ENCODE measurements around the gene AGBL1.

The AGBL1 gene

DNA sequence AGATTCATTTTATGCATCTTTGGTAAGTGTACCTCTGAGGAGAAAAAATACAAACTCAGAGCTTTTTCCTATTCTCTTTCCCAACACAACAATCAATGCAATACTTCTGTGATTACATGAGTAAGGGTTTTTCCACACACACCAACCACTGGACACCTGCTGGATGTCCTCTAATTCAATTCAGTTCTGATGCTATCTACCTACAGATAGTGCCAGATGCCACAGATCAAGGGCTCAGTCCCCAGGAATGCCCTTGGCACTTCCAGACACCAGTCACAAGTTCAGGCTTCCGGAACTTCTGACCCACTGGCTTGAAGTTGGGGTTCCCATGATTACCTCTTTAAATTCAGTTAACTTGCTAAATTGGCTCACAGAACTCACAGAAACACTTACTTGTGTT, 511.5 kb downstream of the AGBL1 start:
- no peak for DNase-seq (ENCODE audit: low spot score)

DNA sequence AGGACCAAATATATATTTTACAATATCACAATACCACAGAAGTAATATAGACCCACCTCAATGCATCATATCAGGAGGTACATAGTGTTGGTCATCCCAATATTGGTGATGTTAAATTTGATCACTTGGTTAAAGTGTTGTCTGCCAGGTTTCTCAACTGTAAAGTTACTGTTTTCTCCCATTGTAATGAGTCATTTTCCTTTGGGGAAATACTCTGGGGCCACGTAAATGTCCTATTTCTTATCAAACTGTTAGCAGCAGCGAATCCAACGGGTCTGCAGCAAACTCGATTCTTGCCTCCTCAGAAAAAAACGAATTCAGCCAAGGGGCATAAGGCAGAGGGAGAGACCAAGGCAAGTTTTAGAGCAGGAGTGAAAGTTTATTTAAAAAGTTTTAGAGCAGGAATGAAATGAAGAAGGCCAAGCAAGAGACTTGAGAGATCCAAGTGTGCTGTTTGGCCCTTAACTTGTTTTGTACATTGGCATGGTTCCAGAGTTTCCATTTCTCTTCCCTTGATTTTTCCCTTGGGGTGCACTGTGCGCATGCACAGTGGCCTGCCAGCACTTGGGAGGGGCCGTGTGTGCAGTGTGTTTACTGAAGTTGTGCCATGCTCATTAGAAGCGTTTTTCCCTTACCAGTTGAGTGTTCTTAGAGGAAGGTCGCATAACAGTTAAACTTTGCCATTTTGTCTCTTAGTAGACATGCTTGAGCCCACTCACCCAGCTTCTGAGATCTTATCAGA, 512.5 kb downstream of the AGBL1 start:
- DNase-seq (ENCODE audit: low spot score): no peak

DNA sequence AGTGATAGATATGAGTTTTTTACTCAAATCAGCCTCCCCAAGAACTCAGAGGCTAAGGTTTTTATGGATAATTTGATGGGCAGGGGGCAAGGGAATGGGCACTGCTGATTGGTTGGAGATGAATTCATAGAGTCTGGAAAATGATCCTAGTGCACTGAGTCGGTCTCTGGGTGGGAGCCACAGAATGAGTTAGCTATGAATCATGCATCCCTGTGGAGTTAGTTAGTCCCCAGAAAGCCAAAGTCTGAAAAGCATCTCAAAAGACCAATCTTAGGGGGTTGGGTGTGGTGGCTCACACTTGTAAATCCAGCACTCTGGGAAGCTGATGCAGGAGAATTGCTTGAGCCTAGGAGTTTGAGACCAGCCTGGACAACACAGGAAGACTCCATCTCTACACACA, 516.1 kb downstream of the AGBL1 start:
- DNase-seq (ENCODE audit: low spot score): no peak

DNA sequence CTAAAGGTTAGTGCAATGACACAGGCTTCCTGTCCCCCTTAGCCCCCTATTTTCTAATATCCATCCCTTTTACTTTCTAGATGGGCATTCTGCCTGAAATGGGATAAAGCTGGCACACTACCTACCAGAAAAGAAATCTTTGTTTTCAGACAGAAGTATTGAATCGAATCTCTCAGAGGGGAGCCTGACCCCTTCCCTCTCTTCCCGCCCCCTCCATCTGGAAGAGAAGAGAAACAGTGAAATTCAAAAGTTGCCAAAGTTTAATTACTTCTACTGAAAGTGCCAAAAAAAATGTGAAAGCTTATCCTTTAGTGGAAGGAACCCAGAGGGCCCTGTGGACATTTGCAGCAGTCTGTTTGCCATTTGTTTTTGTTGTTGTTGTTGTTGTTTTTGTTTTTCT, 523.8 kb downstream of the AGBL1 start:
- no peak for DNase-seq (ENCODE audit: low spot score)

DNA sequence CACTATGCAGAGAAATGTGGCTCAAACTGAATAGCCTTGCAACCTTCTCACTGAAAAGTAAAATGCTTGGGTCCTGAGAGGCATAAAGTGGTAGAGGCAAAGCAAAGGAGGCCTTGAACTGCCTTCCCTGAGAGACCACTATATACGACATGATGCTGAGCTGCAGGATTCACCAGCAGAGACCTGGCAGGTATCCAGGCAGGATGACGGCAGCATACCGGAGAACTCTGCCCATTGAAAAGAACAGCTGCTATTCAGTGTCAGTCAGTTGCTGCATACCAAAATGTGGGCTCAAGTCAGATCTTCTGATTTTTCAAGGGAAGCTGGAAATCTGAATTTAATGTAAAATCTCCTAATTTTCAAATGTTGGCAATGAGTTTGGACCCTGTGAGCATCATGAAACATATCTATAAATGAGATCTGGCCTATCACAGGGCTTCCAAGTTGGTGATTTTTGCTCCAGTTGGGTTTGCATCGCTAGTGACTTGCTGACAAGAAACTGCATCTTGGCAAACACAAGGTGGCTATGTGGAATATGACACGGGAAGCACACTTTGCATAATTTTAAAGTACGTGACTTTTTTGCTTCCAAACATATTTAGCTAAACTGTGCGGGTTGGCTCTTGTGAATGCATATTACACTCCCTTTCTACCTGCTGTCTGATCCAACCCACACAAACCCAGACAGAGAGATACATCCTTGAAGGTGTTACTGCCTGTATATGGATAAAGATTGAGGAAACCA, 529.0 kb downstream of the AGBL1 start:
- DNase-seq (ENCODE audit: low spot score): no peak

DNA sequence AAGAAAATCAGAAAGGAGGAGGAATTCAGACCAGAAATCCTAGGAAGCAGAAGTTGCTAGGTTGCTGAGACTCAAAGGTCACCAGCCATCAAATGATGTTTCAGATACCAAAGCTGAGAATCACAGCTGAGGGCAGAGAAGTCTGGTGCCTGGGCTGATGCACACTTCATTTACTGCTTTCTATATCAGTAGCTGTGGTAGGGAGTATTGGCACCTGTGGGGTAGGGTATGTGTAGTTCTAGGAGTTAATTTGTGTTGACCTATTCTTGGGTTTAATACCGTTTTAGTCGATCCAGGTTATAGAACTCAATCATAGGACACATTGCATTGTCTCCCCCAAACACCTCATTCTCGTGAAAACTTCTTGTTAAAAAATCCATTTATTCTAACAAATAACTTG, 529.6 kb downstream of the AGBL1 start:
- no peak for DNase-seq (ENCODE audit: low spot score)

DNA sequence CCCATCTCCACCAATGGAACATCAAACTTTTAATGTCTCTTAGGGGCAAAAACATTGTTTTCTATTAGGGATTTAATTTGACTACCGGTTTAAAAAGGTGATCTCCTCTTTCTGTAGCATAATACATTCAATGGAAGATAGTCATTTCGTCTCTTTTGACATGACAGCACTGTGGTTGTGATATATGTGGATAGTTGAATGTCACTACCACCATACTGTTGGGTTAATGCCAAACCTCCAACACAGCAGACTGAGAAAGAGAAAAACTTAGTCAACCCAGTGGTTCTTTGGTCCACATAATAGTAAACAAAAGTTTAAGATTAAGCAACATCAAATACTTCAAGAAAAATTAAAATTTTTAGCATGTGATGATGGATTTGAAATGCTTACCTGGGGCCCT, 530.4 kb downstream of the AGBL1 start:
- no peak for DNase-seq (ENCODE audit: low spot score)

DNA sequence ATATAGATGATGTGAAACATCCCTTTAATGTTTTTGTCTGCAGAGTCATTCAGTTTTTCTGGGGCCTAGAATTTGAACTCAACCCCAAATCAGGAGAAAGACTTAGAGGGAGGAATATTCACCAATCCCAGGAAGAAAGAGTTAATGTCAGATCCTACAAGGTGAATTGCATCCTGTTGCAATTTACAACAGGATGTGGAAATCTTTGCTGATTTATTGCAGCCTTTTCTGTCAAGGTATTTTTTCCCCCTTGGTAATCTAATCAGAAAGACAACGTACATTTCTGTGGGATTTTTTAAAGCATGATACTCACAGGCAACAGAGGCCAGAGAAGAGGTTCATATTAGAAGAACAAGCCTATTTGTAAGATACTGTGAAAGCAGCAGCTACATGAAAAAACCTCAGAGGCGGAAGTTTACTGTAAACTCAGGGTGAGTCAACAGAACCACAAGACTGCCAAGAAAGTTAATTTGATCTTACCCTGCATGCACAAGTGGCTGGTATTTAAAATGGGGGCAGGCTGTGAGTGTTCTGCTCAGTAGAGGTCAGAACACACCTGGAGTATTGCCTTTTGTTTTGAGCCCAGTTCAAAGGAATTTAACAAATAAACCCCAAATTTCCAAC, 531.9 kb downstream of the AGBL1 start:
- DNase-seq (ENCODE audit: low spot score): peak; percentile 16

DNA sequence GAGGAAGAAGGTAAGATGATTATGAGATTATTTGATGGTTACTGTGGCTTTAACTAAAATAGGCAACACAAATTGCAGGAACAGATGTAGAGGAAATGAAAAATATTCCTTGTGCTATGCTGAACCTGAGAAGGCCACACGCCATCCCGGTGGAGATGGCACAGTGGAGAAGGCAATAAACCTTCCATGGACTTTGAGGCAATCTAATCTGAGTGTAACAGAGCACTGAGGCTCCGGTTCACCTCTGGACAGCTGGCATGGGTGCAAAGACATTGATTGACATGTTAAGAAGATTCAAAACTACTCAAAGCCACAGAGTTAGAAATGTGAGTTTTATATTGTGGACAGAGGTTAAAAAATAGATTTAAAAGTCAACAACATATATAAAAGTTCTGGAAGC, 535.7 kb downstream of the AGBL1 start:
- no peak for DNase-seq (ENCODE audit: low spot score)

DNA sequence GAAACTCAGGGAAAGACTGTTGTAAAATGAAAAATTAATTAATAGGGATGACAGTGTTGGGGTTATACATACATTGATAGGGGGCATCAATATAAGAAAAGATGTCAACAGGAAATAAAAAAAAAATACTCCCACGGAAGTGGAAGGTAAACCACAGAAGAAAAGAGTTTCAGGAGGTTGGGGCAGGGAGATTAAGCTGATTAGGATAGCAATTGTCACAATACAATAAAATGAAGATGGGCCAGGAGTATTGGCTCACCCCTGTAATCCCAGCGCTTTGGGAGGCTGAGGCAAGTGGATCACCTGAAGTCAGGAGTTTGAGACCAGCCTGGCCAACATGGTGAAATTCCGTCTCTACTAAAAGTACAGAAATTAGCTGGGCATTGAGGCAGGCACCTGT, 536.1 kb downstream of the AGBL1 start:
- no peak for DNase-seq (ENCODE audit: low spot score)

DNA sequence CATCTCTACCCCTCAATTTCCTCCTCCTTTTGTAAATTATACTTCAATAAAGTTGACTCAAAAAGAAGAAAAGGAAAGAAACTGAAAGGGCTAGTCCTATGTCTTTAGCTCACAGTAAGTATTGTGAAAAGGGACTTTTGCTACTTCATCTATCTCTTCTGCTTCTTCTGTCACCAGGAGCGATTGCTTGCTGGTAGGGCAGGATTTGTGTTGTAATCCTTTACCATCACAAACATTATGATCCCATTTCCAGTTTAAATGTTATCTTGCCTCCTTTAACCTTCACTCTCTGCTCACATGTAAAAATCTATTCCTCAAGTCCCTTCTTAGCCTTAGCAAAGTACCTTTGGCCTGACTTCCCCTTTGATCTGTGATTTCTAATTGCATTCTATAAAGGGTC, 537.1 kb downstream of the AGBL1 start:
- no peak for DNase-seq (ENCODE audit: low spot score)

DNA sequence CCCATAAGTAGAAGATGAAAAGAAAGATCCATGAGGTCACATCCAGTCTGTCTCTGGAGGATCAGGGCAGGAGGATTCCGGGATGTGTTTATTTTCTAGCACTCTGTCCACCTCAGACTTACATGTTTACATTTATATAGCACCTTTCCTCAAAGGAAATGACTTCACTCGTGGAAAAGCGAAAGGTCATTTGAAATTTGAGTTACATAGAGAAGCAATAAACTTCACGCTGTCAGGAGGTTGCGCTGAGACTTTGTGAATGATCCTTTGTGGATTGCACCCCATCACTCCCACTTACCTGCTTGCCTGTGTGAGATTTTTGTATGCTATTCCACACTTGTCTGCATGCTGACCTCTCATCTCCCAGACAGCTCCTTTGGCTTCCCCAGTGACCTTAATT, 540.5 kb downstream of the AGBL1 start:
- no peak for DNase-seq (ENCODE audit: low spot score)

DNA sequence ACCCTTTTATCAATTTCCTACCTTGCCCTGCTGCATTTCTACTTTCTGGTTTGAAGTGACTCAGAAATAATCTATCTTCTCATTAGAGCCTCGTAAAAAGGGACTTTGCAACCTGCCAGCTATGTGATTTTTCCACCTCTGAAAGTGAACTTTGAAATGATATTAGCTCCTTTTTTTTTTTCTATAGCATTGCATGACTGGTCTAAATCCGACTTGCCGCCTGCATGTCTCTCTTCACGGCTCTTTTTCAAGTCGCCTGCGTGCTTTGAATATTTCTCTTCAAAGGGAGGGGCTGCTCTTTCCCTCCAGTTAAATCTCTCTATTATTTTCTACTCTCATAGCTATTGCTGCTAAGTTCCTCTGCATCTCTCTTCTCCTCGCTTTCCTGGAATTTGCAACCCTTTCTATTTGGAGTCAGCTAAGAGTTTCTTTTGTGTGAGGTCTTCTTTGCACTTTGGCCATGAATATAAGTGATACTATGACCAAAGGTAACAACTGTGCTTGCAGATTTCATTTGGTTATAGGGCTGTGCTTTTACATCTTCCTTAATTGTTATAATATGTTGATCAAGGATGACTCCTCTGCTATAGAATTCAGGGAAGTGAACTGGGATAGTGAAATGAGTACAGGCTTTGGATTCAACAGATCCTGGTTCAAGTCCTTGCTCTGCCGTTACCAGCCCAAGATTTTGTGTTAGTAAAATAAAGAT, 541.1 kb downstream of the AGBL1 start:
- DNase-seq (ENCODE audit: low spot score): peak; percentile 12

DNA sequence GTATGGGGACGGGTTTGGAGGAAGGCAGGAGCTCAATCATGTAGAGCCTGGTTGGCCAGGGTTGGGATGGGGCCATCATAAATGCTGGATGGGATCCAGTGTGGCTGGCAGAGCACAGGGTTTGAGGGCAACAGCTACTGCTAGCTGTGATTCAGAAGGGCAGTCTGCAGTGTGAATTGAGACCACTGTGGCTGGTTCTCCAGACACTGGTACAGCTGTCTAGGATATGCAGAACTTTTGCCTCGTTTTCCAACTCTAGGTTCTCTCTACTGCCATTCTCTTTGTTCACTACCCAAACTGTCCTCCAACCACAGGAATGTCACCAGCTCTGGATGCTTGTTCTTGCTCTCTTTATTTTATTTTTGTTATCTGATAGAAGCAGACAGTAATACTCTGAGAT, 543.6 kb downstream of the AGBL1 start:
- DNase-seq (ENCODE audit: low spot score): no peak

DNA sequence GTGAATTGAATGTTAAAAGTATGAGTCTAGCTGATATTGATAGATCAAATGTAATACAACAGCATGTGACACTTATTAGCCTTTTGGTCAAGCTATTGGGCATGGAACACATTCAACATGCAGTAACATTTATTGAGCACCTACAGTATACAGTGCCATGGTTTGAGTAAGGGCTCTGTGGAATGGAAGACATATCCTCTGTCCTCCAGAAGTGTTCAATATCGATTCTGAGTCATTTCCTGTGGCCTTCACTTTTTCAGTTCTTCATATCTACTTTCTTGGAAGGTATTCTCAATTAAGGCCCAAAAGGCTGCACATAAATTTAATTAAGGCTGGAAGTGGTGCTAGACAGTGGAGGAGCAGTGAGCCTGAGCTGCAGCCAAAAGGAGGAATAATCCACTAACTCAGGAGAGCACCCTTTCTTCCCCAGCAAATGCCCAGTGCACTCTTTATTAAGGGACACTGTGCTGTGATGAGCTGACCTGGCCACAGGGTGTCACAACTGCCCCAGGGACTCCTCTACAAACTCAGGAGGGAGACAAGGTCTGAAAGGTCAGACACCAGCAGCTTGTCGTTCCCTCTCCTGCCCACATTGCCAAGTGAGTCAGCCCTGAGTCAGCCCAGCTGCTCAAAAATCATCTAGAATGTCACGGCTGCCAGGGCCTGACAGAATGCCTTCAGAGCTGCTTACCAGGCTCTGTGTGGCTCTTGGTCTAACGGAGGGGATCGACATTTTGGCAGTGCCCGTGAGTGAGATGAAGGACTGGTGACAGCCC, 544.8 kb downstream of the AGBL1 start:
- peak; percentile 85 for DNase-seq (ENCODE audit: low spot score)

DNA sequence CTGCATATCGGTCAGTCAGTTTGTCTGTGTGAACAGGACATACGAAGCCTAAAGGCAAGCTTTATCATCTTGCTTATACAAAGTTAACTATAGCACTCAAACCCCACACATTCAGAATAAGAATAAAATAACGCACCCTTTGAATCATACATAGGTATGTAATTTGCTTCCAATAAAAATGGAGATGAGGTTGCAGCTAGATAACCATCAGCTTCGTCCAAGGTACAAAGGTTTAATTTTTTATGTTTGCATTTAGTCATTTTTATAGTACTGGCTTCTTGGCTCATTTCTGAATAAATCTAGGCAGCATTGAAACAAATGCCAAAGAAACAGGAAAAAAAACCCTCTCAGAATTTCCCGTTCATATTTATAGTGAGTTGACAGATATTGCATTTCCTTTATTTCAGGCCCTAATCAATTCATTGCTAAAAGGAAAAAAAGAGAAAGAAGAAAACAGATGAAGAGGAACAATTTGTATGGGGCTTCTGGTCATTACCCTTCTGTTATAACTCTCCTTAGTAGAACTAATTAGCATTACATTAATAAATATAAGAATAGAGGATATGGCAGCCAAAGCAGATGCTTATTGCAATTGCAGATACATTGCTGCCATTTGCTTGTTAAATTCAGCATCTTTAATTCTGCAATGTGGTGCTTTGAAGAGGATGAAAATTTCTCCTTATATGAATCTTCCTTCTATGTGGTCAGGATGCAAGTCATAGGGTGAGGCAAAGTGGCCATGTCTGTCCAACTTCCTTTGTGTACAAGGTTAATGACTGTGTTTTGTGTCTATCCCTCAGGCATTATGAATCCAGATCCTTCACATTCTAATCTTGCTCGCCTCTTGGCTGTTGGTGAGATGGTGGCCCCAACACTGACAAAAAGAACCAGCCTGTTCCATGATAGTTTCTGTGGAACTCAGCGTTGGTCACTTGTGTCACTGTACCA, 550.0 kb downstream of the AGBL1 start:
- DNase-seq (ENCODE audit: low spot score): no peak

DNA sequence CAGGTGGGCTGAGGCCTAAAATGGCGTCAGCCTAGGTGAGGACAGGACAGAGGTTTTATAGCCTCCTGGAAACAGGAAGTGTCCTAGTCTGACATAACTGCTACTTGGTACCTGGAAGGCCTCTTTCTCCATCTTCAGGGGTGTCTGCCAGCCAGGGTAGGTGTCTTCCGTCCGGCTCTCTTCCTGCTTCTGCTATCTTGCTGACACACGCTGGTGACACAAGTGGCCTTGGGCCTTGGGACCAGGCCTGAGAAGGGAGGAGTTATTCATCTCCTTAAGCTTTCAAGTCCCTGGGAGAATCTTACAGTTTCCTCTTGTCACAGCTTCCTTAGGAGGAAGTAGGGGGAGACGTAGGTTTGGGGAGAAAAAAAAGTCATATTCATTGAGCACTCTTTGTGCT, 551.3 kb downstream of the AGBL1 start:
- no peak for DNase-seq (ENCODE audit: low spot score)

DNA sequence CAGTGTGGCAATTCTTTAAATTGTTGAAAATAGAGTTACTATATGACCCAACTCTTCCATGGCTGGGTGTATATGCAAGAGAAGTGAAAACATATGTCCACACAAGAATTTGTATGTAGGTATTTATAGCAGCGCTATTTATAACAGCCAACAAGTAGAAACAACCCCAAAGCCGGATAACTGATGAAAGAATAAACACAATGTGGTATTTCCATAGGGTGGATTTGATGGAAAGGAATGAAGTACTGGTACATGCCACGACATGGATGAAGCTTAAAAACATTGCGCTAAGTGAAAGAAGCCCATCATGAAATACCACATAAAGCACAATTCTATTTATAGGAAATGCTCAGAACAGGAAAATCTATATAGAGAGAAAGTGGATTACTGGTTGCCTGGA, 554.5 kb downstream of the AGBL1 start:
- no peak for DNase-seq (ENCODE audit: low spot score)

DNA sequence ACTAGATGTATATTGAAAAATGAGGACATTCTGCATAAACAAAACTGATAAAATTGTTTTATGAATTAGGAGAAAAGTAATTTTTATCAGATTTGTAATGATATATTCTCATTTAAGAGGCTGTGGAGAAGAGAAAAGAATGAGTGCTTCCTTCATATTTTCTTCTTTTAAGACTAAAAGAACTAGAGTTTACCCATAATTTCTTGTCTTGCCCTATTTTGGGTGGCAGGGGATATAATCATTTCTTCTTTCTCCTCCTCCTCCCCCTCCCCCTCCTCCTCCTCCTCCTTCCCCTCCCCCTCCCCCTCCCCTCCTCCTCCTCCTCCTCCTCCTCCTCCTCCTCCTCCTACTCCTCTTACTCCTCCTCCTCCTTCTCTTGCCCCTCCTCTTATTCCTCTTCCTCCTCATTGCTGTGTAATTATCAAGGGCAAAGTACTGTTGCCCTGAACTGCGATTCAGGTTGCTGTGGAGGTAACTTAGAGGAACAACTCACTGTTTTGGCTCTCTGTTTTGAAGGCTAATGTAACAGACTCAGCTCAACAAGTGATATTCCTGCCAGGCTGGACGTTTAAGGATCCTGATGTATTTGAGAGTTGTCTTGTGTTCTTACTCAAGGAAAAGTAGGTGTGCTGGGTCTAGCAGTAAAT, 555.4 kb downstream of the AGBL1 start:
- DNase-seq (ENCODE audit: low spot score): no peak

DNA sequence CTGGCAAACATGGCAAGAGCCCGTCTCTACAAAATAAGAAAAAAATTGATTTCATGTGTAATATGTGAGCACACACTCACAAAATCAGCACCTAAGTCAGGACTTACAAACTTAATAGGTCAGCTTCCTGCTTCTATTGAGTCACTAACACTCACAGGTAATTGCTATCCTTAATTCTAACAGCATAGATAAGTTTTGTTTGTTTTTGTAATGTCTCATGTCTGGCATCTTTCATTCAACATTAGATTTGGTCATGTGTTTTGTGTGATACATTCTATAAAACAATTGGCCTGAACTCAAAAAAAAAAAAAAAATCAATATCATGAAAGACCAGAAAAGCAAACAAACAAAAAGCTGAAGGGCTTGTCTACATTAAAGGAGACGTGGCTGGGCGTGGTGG, 564.7 kb downstream of the AGBL1 start:
- DNase-seq (ENCODE audit: low spot score): no peak

Data from AG20443 (cell line).